Activated naive CD8-positive, alpha-beta T cell treated with anti-CD3 and anti-CD28 coated beads for 36 hours (primary cell): ENCODE data around the gene SLC44A2. TPM values are rescaled to one million over a fixed set of nuclear protein-coding genes. Genes with fewer than 3 reads are reported as not detected.

ENCODE experiments used
- DNase-seq: peaks from one replicate; pipeline ENCODE4 v3.0.0; 2021
- H3K27ac Mint-ChIP-seq: one replicate; pipeline ENCODE4 v1.8.0; 2022; ENCODE audit warnings: mild to moderate bottlenecking, moderate library complexity, mixed read lengths
- H3K27me3 Mint-ChIP-seq: one replicate; pipeline ENCODE4 v1.8.0; 2022; ENCODE audit warnings: mild to moderate bottlenecking, mixed read lengths
- H3K36me3 Mint-ChIP-seq: one replicate; pipeline ENCODE4 v1.8.0; 2021; ENCODE audit warnings: mild to moderate bottlenecking, mixed read lengths
- H3K4me1 Mint-ChIP-seq: one replicate; pipeline ENCODE4 v1.8.0; 2021; ENCODE audit warnings: mixed read lengths
- H3K4me3 Mint-ChIP-seq: one replicate; pipeline ENCODE4 v1.8.0; 2022; ENCODE audit warnings: mild to moderate bottlenecking, moderate library complexity, mixed read lengths
- H3K9me3 Mint-ChIP-seq: one replicate; pipeline ENCODE4 v1.8.0; 2022; ENCODE audit warnings: mixed read lengths
- total RNA-seq, 2 experiments: library from RNA; stranded (reverse); gene quantifications; one replicate each; pipeline ENCODE4 v1.2.3, GENCODE V29; 2021

SLC44A2 gene
- total RNA-seq, 2 experiments from 2014 or later, result 70.6 to 71.6 TPM

DNA sequence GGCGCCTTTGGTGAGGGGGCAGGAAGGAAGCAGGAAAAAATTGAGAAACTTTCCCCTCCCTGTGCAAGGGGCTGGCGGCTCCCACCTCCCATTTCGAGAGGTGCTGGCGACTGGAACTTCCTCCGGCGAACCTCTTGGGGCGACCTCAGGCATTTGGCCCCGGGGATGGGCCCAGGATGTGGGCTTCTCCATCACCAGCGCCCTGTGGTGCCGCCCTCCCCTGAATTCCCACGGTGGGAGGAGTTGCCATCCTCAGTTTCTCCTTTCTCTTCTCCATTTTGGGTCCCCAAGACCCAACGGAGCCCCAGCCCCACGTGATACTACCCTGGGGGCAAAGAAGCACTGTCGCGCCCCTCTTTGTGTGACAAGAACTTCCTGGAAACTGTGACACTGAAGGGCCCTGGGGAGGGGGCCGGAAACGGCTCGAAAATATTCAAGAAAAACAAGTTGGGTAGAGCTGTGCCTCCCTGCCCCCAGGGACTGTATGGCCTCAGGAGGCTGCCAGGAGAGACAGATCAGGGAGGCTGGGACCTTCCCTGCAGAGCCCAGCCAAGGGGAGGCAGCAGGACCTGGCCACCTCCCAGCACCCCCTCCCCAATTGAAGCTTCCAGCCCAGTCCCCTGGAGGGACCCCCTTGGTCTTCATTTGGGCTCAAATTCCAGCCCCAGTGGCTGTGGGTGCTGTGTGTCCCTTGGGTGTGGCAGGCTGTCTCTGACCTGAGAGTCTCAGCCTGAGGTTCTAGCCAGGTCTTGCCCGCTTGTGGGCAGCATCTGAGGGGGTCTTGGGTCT lies 22.1 kb upstream of the SLC44A2 start:
- peak; percentile 84 for DNase-seq

DNA sequence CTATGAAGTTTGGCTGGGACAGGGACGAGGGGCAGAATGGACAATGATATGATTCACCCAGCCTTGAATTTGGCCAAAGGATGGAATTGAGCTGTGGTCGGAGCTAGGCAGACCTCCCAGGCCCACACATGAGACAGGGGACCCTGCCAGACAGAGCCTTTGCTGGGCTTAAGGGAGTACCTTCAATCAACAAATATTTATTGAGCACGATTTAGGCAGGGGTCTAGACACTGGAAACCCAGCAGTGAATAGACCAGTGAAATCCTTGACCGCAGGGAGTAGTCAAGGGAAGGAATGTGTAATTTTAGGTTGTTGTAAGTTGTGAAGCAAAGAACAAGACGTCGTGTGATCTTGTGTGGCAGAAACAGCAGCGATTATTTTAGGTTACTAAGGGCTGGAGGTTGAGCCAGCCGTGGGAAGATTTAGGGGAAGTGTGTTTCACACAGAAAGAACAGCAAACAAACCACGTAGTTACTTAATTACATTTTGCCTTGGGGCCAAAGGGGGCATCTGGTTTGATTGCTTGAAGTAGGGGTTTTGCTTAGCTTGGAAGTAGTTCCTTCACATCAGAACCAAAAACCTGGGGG lies 21.4 kb upstream of the SLC44A2 start:
- H3K4me3 Mint-ChIP-seq, result peak overlapping the region; percentile 96
- no peaks in the 10 kb centered on the region for H3K9me3 Mint-ChIP-seq
- H3K27ac Mint-ChIP-seq, result peak overlapping the region; percentile 98
- peak; percentile 27 for DNase-seq
- peaks cover 23% of the 10 kb centered on the region for H3K4me1 Mint-ChIP-seq
- no peaks in the 10 kb centered on the region for H3K27me3 Mint-ChIP-seq
- H3K36me3 Mint-ChIP-seq, result peaks cover 9% of the 10 kb centered on the region

More for the DNA sequence above, 22.1 kb upstream of the SLC44A2 start:
- Mint-ChIP-seq H3K9me3 (no peaks in the 10 kb centered on the region), H3K27me3 (no peaks in the 10 kb centered on the region), H3K4me3 (peak overlapping the region; percentile 96), H3K36me3 (peaks cover 9% of the 10 kb centered on the region), H3K4me1 (peaks cover 23% of the 10 kb centered on the region), H3K27ac (peak overlapping the region; percentile 98)

DNA sequence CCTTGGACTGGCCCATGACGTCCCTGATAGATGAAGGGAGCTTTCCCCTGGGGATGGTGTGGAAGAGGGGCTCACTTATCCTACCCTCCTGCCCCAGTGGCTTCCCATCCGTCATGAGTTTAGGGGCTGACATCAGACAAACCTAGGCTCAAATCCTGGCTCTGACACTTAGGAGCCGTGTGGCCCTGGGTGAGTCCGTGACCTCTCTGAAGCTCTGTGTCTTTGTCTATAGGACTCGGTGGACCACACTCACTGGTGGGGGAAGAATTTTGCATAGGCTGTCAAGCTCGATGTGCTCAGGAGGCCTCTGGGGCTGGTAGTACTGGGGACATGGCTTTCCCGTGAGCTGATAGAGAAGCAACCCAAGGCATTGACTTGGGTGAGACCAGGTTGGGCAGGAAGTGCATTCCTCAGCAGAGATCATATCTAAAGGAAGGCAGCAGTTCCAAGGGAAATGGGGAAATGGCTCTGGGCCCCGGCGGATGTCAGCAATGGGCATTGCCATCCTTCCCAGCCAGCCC lies 20.8 kb upstream of the SLC44A2 start:
- H3K27me3 Mint-ChIP-seq, result no peaks in the 10 kb centered on the region

DNA sequence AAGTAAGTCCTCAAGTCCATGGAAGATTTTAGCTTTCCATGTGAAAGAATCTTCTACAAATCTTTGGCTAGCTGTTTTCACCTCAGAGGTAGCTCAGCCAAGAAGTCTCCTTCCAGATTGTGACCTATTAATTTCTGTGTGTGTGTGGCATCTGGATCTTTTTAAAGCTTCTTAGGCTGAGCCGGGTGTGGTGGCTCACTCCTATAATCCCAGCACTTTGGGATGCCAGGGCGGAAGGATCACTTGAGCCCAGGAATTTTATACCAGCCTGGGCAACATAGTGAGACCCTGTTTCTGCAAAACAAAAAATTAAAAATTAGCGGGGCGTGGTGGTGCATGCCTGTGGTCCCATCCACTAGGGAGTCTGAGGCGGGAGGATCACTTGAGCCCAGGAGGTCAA lies 13.4 kb upstream of the SLC44A2 start:
- H3K27ac Mint-ChIP-seq, result no peak overlapping the region

More for the DNA sequence above, 20.8 kb upstream of the SLC44A2 start:
- Mint-ChIP-seq H3K4me3 (peak overlapping the region; percentile 96), H3K9me3 (no peaks in the 10 kb centered on the region), H3K4me1 (peaks cover 23% of the 10 kb centered on the region), H3K27ac (peak overlapping the region; percentile 98), H3K36me3 (peaks cover 9% of the 10 kb centered on the region)
- peak; percentile 16 for DNase-seq

DNA sequence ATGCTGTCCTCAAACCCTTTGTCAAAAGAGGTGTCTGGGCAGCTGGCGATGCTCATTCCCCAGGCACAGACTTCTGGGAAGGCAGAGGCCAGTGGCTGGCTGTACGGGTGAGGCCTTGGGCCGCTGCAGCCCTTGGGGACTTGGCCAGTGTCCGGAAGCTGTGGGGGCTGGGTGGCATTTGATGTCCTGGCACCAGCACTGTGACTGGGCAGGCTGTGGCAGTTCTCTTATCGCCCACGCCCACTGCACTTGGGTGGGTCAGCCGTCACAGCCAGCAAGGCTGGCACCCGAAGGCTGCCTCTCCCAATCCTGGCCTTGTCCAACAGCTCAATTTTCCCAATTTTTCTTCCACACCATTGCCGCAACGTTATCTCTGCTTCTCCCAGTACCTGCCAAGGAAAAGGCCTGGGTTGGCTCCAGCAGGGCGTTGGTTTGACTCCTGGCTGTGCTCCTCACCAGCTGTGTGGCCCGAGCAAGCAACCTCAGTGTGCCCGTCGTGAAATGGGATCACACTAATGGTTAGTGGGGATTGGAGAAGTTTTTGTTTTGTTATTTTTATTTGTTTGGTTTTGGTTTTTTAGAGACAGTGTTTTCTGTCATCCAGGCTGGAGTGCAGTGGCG lies 12.7 kb upstream of the SLC44A2 start:
- Mint-ChIP-seq H3K4me3 (no peak overlapping the region), H3K27me3 (no peaks in the 10 kb centered on the region), H3K4me1 (peaks cover 24% of the 10 kb centered on the region), H3K36me3 (peaks cover 21% of the 10 kb centered on the region), H3K9me3 (no peaks in the 10 kb centered on the region), H3K27ac (no peak overlapping the region)
- no peak for DNase-seq

More for the DNA sequence above, 13.4 kb upstream of the SLC44A2 start:
- H3K4me3 Mint-ChIP-seq, result no peak overlapping the region
- H3K9me3 Mint-ChIP-seq, result no peaks in the 10 kb centered on the region
- H3K27me3 Mint-ChIP-seq, result no peaks in the 10 kb centered on the region
- H3K36me3 Mint-ChIP-seq, result peaks cover 24% of the 10 kb centered on the region
- no peak for DNase-seq
- peaks cover 26% of the 10 kb centered on the region for H3K4me1 Mint-ChIP-seq

DNA sequence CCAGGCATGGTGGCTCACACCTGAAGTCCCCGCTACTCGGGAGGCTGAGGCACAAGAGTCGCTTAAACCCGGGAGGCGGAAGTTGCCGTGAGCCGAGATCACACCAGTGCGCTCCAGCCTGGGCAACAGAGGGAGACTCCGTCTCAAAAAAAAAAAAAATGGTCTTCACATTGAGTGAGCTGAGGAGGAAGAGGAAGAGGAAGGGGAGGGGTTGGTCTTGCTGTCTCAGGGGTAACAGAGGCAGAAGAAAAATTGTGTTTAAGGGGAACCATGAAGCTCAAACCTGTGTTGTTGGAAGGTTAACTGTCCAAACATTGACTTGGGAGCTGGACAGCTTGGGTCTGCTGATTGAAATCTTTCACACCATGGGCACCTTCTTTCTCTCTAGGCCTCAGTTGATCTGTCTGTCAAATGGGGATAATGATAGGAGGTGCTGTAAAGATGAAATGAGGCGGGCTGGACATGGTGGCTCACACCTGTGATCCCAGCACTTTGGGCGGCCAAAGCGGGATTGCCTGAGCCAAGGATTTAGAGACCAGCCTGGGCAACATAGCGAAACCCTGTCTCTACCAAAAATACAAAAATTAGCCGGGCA lies 9.8 kb upstream of the SLC44A2 start:
- H3K4me3 Mint-ChIP-seq, result no peak overlapping the region
- DNase-seq, result no peak
- H3K27ac Mint-ChIP-seq, result peak overlapping the region; percentile 42
- peaks cover 25% of the 10 kb centered on the region for H3K36me3 Mint-ChIP-seq
- H3K4me1 Mint-ChIP-seq, result peaks cover 26% of the 10 kb centered on the region
- H3K27me3 Mint-ChIP-seq, result no peaks in the 10 kb centered on the region
- H3K9me3 Mint-ChIP-seq, result no peaks in the 10 kb centered on the region

DNA sequence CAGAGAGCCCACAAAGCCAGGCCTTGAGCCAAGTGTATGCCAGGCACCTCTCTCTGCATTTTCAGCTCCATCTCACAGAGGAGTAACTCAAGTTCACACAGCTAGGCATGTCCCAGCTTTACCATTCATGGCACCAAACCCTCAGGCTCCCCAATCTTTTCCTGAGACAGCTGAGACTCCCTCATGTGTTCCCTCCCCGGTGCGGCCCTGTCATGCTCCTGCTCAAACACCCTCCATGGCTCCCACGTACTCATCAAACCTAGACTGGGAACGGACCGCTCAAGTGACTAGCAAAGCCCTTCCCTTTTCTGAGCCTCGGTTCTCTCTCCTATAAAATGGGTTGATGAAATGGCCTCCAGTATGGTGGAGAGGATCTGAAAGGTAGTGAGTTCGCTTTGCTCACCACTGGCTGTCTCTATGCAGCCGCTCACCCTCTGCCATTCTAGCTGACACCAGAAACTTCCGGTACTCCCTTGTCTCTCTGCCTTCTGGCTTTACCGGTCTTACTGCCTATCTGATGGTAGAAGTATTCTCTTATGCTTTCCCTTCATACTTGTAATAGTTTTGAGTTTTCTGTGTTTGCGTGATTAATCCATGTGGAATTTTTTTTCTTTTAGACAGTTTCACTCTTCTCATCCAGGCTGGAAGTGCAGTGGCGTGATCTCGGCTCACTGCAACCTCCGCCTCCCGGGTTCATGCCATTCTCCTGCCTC lies 7.8 kb upstream of the SLC44A2 start:
- Mint-ChIP-seq H3K4me3 (no peak overlapping the region), H3K27ac (peak overlapping the region; percentile 76), H3K9me3 (no peaks in the 10 kb centered on the region), H3K4me1 (peaks cover 34% of the 10 kb centered on the region), H3K27me3 (no peaks in the 10 kb centered on the region), H3K36me3 (peaks cover 34% of the 10 kb centered on the region)
- DNase-seq, result no peak

DNA sequence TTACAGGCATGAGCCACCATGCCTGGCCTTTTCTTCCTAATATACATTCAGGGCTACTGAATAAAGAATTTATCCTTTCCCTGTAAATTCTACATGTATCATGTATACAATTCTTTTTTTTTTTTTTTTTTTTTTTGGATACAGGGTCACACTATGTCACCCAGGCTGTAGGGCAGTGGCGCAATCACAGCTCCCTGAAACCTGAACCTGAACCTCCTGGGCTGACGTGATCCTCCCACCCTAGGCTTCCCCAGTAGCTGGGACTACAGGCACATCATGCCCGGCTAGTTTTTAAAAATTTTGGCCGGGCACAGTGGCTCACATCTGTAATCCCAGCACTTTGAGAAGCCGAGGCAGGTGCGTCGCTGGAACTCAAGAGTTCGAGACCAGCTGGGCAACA lies 6.5 kb upstream of the SLC44A2 start:
- H3K9me3 Mint-ChIP-seq, result no peaks in the 10 kb centered on the region
- no peak overlapping the region for H3K27ac Mint-ChIP-seq
- no peaks in the 10 kb centered on the region for H3K27me3 Mint-ChIP-seq
- H3K4me3 Mint-ChIP-seq, result no peak overlapping the region
- H3K4me1 Mint-ChIP-seq, result peaks cover 35% of the 10 kb centered on the region
- H3K36me3 Mint-ChIP-seq, result peaks cover 27% of the 10 kb centered on the region
- DNase-seq, result no peak

DNA sequence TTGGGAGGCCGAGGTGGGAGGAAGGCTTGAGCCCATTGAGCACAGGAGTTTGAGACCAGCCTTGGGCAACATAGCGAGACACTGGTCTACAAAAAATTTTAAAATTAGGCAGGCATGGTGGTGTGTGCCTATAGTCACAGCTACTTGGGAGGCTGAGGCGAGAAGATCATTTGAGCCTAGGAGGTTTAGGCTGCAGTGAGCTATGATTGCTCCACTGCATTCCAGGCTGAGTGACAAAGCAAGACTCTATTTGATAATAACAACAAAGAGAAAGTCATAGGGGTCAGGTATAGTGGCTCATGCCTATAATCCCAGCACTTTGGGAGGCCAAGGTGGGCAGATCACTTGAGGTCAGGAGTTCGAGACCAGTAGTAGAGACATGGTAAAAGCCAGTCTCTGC lies 4.6 kb upstream of the SLC44A2 start:
- peaks cover 15% of the 10 kb centered on the region for H3K36me3 Mint-ChIP-seq
- no peak overlapping the region for H3K4me3 Mint-ChIP-seq
- no peaks in the 10 kb centered on the region for H3K27me3 Mint-ChIP-seq
- DNase-seq, result no peak
- peak overlapping the region; percentile 52 for H3K27ac Mint-ChIP-seq
- peaks cover 36% of the 10 kb centered on the region for H3K4me1 Mint-ChIP-seq
- H3K9me3 Mint-ChIP-seq, result no peaks in the 10 kb centered on the region

DNA sequence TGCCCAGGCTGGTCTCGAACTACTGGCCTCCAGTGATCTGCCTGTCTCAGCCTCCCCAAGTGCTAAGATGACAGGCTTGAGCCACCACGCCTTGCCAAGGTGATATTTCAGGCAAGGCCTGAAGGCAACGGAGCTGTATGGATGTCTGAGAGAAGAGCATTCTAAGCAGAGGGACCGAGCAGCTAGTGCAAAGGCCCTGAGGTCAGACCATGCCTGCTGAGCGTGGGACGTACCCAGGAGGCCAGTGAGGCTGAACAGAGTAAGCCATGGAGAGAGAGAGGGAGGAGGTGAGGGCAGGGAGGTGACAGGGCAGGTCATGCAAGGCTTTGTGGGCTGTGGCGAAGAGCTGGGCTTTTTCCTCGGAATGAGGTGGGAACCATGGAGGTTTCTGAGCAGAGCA lies 3.4 kb upstream of the SLC44A2 start:
- Mint-ChIP-seq H3K27me3 (no peaks in the 10 kb centered on the region), H3K36me3 (peaks cover 15% of the 10 kb centered on the region), H3K27ac (peak overlapping the region; percentile 30), H3K4me3 (no peak overlapping the region), H3K9me3 (no peaks in the 10 kb centered on the region), H3K4me1 (peaks cover 35% of the 10 kb centered on the region)
- no peak for DNase-seq

DNA sequence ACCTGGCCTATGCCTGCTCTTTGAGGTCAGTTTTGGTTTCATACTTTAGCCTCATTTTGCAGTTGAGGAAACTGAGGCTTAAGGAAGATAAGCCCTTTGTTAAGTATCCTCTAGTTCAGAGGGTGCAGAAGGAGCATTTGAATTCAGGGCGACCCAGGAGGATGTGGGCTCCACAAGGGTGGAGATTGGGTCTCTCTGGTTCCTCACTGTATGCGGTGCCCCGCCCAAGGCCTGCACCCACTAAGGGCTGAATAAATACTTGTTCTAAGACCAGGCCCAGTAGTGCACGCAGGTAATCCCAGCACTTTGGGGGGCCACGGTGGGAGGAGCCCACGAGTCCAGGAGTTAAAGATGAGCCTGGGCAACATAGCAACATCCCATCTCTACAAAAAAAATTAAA lies 768 bp upstream of the SLC44A2 start:
- H3K27me3 Mint-ChIP-seq, result no peaks in the 10 kb centered on the region
- H3K36me3 Mint-ChIP-seq, result peaks cover 16% of the 10 kb centered on the region
- no peak overlapping the region for H3K4me3 Mint-ChIP-seq
- H3K4me1 Mint-ChIP-seq, result peaks cover 31% of the 10 kb centered on the region
- H3K27ac Mint-ChIP-seq, result peak overlapping the region; percentile 77
- DNase-seq, result no peak
- no peaks in the 10 kb centered on the region for H3K9me3 Mint-ChIP-seq

DNA sequence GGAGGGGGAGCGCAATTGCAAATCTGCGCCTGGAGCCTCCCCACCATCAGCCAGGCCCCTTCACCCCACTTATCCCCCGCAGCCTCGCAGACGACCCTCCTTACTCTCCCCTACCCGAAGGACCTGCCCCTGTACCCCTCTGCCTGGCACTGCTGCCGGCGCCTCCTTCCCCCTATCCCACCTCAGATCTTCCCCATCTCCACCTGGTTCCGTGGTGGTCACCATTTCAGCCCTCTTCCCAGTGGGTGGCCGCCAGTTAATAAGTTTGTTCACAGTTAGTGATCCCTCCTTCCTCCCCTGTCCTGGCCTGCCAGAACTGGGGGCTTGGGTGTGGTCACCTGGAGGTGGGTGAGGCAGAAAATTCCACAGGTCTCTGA lies 397 bp downstream of the SLC44A2 start:
- Mint-ChIP-seq H3K27me3 (no peaks in the 10 kb centered on the region), H3K27ac (peak overlapping the region; percentile 29), H3K36me3 (peaks cover 16% of the 10 kb centered on the region), H3K9me3 (no peaks in the 10 kb centered on the region), H3K4me1 (peaks cover 28% of the 10 kb centered on the region), H3K4me3 (no peak overlapping the region)
- DNase-seq, result no peak

DNA sequence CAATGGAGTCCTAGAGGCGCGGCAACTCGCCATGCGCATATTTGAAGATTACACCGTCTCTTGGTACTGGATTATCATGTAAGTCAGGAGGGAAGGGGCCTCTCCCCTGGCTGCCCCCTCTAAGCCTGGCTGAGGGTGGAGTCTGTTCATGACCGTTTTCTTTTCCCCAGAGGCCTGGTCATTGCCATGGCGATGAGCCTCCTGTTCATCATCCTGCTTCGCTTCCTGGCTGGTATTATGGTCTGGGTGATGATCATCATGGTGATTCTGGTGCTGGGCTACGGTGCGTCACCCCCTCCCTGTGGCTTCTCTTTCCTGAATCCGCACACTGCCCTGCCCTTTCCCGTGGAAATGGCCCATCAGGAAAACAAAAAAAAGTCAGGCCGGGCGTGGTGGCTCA lies 6.5 kb downstream of the SLC44A2 start:
- H3K27ac Mint-ChIP-seq, result no peak overlapping the region
- peaks cover 28% of the 10 kb centered on the region for H3K36me3 Mint-ChIP-seq
- no peak overlapping the region for H3K4me3 Mint-ChIP-seq
- no peak for DNase-seq
- peaks cover 2% of the 10 kb centered on the region for H3K4me1 Mint-ChIP-seq
- no peaks in the 10 kb centered on the region for H3K27me3 Mint-ChIP-seq
- no peaks in the 10 kb centered on the region for H3K9me3 Mint-ChIP-seq

DNA sequence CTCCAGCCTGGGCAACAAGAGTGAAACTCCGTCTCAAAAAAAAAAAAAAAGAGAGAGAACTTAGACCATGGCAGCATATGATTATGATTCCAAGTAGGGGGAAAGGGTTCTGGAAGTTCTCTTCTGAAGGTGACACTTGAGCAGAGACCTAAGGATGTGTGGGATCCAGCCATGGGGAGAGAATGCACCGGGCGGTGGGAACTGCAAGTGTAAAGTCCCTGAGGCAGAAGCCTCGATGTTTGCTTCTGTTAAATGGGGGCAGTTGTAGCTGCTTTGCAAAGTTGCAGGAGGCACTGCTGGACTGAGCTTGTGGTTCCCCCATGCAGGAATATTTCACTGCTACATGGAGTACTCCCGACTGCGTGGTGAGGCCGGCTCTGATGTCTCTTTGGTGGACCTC lies 9.1 kb downstream of the SLC44A2 start:
- H3K27ac Mint-ChIP-seq, result no peak overlapping the region
- no peak overlapping the region for H3K4me3 Mint-ChIP-seq
- peaks cover 29% of the 10 kb centered on the region for H3K36me3 Mint-ChIP-seq
- peaks cover 8% of the 10 kb centered on the region for H3K4me1 Mint-ChIP-seq
- no peak for DNase-seq
- H3K27me3 Mint-ChIP-seq, result no peaks in the 10 kb centered on the region
- H3K9me3 Mint-ChIP-seq, result no peaks in the 10 kb centered on the region
